CD4-positive, alpha-beta T cell treated with Interleukin-15 for 1 hour (primary cell): ENCODE data around the gene SRCAP.
A peak's percentile ranks its signal among the peaks of the same experiment; 100 is the strongest.
"Not testable (repeated sequence)": the region's sequence is repeated elsewhere in the genome, so short reads cannot be mapped to it uniquely, and the experiment has no call there.

Source experiments
- DNase-seq: peaks from one replicate; pipeline ENCODE4 v3.0.0-alpha.2; 2020

The SRCAP gene

DNA sequence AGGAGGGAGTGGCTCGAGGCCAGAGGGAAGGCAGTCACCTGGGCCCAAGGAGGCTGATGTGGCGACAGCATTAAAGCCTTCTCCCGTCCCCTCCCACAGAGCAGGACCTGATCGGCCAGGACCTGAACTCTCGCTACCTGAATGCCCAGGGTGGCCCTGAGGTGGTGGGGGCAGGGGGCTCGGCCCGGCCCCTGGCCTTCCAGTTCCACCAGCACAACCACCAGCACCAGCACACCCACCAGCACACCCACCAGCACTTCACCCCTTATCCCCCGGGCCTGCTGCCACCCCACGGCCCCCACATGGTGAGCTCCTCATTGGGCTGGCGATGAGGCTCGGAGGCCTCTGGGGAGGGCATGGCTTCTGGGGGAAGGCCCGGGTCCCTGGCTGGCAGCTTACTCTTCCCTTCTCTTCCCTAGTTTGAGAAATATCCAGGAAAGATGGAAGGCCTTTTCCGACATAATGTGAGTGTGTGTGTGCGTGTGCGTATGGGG lies 34.3 kb upstream of the SRCAP start:
- no peak for DNase-seq

DNA sequence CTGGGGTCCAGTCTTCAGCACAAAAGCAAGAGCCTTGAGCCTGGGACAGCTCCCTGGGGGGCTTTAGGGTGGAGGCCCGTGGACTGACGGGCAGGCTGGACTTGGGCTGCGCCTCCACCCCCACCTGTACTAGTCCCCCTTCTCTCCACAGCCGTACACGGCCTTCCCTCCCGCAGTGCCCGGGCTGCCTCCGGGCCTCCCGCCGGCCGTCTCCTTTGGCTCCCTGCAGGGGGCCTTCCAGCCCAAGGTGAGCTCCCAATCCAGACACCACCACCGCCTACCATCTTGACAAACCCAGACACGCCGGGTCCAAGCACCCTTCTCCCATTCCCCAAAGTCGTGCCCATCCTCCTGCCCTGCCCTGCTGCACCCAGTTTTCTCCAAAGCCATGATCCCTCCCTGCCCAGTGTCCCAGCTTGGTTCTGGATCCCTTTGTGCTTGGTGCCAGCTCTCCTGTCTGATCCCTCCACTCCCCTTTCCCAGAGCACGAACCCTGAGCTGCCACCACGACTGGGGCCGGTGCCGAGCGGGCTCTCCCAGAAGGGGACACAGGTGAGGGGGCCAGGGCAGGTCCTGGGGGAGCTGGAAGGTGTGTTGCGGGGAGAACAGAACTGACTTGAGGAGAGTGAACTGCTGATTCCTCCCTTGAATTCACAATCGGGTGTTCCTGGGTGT lies 33.7 kb upstream of the SRCAP start:
- DNase-seq, result no peak

DNA sequence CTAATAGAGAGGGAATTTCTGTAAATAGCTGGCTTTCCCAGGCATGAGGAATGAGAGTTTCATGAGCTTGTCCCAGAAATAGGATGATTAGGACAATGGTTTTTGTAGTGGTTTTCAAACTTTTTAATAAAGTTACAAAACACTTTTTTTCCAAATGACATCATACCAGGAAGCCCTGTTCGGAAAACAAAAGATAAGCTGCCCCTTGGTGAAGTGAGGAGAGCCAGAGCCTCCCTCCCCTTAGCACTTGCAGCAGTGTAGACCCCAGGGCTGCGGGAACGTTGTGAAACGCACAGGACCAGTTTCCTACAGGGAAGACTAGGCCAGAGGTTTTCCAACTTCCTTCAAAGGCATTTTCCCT lies 33.2 kb upstream of the SRCAP start:
- DNase-seq, result no peak

- no peak for DNase-seq
Measured at GRCh38 chr16:30666681-30667080, 32.3 kb upstream of the SRCAP start.

DNA sequence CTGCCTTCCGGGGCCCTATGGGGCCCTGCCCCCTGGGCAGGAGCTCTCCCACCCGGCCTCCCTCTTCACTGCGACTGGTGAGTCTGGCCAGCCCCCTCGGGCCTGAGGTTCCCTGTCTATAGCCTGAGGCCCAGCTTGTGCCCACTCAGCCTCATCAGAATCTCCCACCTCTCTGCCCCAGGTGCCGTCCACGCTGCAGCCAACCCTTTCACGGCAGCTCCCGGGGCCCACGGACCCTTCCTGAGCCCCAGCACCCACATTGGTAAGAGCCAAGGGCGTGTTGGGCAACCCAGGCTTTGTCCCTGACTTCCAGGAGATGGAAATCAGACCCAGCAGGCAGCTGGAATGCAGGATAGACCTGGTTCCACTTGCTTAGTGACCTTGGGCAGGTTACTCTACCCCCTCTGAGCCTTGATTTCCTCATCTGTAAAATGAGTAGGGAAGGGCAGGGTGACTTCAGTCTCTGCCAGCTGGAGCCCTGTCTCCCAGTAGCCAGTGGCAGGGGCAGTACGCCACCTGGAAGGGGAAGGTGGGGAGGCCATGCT lies 31.5 kb upstream of the SRCAP start:
- no peak for DNase-seq

GRCh38 chr16:30668393-30668792 lies 30.6 kb upstream of the SRCAP start:
- DNase-seq, result no peak

DNA sequence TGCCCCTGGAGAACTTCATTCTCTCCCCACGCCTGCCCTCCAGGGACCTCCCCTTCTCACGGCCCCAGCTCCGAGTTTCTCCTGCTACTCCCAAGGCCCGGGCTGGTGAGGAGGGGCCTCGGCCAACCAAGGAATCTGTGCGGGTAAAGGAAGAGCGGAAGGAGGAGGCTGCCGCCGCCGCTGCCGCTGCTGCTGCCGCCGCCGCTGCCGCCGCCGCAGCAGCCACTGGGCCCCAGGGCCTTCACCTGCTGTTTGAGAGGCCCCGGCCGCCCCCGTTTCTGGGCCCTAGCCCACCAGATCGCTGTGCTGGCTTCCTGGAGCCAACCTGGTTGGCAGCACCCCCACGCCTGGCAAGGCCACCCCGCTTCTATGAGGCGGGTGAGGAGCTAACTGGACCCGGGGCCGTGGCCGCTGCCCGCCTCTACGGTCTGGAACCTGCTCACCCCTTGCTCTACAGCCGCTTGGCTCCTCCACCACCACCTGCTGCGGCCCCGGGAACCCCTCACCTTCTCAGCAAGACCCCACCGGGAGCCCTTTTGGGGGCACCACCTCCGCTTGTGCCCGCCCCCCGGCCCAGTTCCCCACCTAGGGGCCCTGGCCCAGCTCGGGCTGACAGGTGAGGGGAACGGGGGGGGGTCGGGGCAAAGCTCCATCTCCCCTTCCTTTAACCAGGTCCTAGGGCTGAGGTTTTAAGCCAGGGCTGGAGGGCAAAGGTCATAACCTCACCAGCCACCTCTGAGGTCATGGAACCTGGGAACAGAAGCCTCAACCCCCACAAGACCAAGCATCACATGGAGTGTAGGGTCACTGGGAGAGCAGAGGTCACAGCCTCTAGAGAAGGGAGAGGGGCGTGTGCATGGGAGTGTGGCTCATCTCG lies 29.7 kb upstream of the SRCAP start:
- no peak for DNase-seq

DNA sequence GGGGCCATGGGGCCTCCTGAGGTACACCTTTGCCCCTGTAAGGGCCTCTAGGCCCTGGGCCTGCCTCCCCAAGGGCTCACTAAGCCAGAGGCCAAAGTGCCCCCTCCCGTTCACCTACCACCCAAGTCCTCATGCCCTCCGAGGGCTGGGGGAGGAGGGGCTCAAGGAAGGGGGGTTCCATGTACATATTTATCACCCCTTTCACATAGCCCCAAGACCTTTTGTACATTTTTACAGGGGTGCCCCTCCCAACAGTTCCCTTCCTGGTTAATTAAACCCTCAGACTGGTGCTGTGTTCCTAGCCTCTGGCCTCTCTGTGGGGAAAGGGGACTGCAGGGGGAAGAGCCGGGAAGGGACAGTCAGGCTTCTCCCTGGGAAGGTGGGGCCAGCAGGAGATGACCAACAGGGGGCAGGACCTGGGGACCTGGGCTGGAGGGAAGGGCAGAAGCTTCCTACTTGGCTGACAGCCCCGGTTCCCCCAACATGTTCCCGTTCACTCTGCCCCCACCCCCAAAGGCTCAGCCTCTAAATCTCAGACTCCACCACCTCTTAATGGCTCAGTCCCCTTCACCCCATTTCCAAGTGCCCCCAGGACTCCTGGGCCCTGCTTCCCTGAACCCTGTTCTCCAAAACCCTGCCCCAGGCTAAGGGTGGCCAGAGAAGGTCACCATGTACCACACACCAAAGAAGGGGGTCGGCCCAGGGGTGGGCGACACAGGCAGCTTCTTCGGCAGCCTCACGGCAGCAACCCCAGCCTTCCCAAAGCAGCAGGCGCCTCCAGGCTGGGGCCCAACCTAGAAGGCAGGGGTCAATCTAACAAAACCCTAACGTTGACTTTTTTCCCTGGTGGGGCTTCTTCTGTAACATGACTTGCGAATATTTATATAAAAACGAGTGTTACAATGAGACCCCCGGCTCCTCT lies 28.8 kb upstream of the SRCAP start:
- DNase-seq, result no peak

DNA sequence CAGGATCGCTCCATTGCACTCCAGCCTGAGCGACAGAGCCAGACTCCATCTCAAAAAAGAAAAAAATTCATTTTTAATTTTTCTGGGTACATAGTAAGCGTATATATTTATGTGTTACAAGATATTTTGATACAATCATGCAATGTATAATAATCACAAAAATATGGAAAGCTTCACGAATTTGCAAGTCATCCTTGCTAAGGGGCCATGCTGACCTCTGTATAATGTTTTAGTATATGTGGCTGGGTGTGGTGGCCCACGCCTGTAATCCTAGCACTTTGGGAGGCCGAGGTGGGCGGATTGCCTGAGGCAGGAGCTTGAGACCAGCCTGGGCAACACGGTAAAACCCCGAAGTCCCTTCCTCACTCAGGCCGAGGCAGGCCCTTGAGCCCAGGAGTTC lies 23.8 kb upstream of the SRCAP start:
- DNase-seq, result no peak

GRCh38 chr16:30677931-30678585 lies 20.9 kb upstream of the SRCAP start:
- DNase-seq, result no peak

DNA sequence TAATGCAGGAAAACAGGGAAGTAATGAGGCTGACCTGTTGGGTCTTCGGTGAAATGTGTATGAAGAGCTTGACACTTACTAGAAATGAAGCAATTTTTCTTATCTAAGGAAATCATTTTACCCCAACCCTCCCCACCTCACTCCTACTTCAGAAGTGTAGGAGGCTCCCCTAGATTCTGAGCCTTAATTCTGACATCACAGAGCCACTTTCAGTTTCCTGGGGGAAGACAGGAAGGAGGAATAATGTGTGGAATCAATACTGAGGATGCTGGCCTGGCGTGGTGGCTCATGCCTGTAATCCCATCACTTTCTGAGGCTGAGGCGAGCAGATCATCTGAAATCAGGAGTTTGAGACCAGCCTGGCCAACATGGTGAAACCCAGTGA lies 20.4 kb upstream of the SRCAP start:
- DNase-seq, result no peak

DNA sequence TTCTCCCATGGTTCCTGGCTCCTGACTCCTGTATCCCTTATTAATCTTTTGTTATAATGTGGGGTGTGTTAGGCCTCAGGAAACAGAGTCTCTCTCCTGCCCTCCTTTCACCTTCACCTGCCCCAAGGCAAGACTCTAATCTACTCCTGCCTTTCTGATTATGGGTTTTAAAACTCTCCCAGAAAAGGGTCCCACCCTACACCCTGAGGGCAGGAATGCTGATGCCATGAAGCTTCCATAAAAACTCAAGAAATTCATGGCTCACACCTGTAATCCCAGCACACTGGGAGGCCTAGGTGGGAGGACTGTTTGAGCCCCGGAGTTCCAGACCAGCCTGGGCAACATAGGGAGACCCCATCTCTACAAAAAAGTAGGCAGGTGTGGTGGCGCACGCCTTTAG lies 18.6 kb upstream of the SRCAP start:
- DNase-seq, result no peak

- no peak for DNase-seq
Measured at GRCh38 chr16:30688701-30689100, 10.3 kb upstream of the SRCAP start.

DNA sequence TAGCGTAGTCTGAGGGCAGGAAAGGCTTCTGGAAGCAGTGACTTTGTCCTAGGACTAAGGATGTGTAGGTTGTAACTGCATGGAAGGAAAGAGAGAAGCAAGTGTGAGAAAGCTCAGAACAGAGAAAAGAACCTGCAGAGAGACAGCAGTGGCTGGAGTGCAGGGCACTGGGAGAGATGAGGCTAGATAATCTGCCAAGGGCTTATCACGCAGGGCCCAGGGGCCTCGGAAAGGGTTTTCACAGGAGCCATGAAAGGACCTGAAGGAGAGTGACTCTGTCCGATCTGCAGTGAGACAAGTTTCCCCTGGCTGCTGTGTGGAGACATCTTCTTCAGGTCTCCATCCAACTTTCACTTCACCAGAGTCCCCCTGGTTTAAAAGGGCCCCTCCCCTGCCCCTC lies 7.1 kb upstream of the SRCAP start:
- no peak for DNase-seq

- no peak for DNase-seq
Measured at GRCh38 chr16:30692396-30693064, 6.4 kb upstream of the SRCAP start.

- DNase-seq, result no peak
Measured at GRCh38 chr16:30694926-30695693, 3.9 kb upstream of the SRCAP start.

DNA sequence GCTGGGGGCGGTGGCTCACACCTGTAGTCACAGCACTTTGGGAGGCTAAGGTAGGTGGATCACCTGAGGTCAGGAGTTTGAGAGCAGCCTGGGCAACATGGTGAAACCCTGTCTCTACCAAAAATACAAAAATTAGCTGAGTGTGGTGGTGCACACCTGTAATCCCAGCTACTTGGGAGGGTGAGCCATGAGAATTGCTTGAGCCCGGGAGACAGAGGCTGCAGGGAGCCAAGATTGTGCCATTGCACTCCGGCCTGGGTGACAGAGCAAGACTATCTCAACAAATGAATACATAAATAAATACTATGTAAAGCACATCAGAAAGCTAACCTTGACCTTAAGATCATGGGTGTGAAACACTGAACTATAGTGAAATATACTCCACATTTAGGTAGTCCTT lies 2.3 kb upstream of the SRCAP start:
- not testable (repeated sequence) for DNase-seq

GRCh38 chr16:30697264-30698138 lies 1.5 kb upstream of the SRCAP start:
- no peak for DNase-seq

DNA sequence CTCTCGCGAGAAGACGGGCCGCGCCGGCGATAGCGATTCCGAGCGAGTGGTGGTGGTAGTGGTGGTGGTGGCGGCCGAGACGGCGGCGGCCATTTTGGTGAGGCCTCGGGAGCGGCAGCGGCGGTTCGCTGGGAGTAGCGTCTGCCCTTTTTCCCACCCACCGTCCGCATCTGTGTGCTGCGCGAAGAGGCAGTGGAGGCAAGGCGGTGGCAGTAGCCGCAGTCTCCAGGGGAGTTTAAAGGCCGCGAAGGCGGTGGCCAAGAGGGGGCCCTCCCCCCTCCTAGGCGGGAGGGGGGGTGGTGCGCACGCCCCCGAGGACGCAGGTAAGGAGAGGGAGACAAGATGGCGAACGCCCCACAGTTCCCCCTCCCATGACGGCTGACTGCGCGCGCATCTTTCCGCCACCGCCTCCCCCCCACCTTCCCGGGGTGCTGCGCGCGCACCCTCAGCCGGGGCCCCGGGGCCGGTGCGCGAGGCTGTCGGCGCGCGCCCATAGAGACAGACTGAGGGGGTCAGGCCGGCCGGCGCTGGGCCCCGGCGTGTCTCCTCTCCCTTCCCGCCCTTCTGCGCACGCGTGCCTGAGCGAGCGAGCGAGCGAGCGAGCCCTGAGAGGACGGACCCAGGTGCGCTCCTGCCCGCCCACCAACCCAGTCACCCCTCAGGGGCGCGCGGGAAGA lies 694 bp upstream of the SRCAP start:
- peak; percentile 99 for DNase-seq
